Choroid plexus epithelial cell (primary cell): Measurements from ENCODE around the gene MYL11.

Experiments
- DNase-seq: peaks from one replicate; pipeline ENCODE4 v3.0.0-alpha.2; 2010; ENCODE audit warnings: low read depth
- H3K4me3 ChIP-seq: 2 replicates; pipeline ENCODE4 v1.5.1; 2011; ENCODE audit warnings: low read depth, mild to moderate bottlenecking, control low read depth, low read length, moderate library complexity
- TF ChIP-seq, protein P1 (sequence below): conservative IDR thresholded peaks from 2 replicates; pipeline ENCODE4 v1.5.1; 2011; ENCODE audit warnings: low read depth, mild to moderate bottlenecking, control low read depth, inconsistent platforms, low read length, moderate library complexity

Gene MYL11

GRCh38 chr16:30417529-30418349 lies 43.1 kb downstream of the MYL11 start:
- peak overlapping the region; percentile 72 for H3K4me3 ChIP-seq
- DNase-seq = peak; percentile 96
- TF ChIP-seq, protein P1, sequence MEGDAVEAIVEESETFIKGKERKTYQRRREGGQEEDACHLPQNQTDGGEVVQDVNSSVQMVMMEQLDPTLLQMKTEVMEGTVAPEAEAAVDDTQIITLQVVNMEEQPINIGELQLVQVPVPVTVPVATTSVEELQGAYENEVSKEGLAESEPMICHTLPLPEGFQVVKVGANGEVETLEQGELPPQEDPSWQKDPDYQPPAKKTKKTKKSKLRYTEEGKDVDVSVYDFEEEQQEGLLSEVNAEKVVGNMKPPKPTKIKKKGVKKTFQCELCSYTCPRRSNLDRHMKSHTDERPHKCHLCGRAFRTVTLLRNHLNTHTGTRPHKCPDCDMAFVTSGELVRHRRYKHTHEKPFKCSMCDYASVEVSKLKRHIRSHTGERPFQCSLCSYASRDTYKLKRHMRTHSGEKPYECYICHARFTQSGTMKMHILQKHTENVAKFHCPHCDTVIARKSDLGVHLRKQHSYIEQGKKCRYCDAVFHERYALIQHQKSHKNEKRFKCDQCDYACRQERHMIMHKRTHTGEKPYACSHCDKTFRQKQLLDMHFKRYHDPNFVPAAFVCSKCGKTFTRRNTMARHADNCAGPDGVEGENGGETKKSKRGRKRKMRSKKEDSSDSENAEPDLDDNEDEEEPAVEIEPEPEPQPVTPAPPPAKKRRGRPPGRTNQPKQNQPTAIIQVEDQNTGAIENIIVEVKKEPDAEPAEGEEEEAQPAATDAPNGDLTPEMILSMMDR = peak; percentile 12

- H3K4me3 ChIP-seq = peak overlapping the region; percentile 72
- TF ChIP-seq, protein P1 = no peak
These were observed 44.0 kb downstream of the MYL11 start for GRCh38 chr16:30418350-30419181.

GRCh38 chr16:30421010-30421409 lies 46.4 kb downstream of the MYL11 start:
- DNase-seq = no peak
- no peak overlapping the region for H3K4me3 ChIP-seq
- TF ChIP-seq, protein P1 = no peak

More at GRCh38 chr16:30418350-30419181, 44.0 kb downstream of the MYL11 start:
- no peak for DNase-seq
